ENCODE data around the gene HOXD12.

Gene HOXD12

DNA sequence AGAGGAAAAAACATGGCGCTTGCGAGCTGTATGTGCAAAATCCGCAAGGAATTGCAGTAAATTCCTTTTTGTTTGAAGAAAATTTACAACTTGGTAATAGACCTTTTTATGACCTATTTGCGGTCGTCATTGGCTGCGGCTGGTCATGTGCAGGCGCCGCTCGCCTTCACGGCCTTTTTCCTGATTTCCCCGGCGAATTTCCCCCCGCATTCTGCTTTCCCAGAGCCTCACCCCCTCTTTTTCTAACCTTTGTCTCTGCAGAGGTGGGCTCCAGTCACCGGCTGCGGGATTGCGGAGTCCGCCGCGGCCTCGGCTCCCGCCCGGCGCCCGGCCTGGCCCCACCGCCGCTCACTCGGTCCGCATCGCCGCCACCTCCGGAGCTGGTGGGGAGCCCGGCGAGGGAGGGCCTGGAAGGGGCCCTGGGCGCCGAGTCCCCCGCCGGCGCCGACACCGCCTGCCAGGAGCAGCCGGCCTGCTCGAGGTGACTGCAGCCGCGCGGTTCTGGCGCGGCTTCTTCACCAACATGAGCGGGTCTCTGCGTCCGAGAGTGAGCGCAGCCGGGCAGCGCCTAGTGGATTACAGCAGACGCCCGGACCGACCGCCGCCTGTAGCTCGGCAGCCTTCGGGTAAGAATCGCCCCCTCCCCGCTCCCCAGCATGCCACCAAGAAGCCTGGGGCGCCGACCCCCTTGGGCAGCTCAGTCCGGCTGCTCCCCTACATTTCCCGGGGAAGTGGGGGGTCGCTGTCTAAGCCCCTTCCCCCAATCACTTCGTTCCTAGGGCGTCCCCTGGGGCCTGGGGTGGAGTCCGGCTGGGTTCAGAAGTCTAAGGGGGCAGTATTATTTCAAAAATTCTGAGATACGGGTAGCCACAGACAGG, 37.0 kb downstream of the HOXD12 start:
- no peak for DNase-seq

DNA sequence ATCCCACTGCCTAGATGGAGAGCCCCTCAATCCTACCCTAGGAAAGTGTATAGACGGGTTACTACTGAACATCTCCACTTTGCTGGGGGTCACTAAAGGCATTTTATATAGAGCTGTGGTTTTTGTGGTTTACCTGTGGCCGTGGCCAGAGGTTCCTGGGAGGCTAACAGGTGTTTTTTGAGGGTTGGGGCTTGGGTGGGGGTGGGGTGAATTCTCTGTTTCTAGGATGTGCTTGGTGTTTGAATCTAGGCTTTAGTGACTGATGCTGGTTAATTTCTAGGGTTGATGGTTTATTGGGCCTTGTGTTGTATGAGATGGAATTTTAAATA, 37.6 kb downstream of the HOXD12 start:
- DNase-seq = no peak

DNA sequence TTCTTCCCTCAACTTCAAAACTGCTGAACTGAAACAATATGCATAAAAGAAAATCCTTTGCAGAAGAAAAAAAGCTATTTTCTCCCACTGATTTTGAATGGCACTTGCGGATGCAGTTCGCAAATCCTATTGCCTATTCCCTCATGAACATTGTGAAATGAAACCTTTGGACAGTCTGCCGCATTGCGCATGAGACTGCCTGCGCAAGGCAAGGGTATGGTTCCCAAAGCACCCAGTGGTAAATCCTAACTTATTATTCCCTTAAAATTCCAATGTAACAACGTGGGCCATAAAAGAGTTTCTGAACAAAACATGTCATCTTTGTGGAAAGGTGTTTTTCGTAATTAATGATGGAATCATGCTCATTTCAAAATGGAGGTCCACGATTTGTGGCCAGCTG, 38.3 kb downstream of the HOXD12 start:
- no peak for DNase-seq

DNA sequence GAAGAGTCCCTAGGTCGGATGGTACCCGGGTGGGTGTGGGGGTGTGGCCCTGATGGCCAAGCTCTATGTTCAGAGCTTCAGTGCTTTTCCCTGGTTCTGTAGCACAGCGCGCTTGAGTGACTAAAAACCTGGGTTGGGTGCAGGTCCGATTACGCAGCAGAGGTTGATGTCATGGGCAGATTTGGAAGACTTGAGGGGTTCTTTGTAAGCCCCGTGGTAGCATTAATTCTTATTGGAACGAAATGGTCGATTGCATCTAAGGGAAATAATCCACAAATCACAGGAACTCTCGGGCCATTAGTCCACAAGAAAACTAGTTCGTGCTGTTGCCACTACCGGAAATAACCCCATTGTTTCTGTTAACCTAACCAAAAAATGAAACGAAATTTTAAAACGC, 38.9 kb downstream of the HOXD12 start:
- no peak for DNase-seq

DNA sequence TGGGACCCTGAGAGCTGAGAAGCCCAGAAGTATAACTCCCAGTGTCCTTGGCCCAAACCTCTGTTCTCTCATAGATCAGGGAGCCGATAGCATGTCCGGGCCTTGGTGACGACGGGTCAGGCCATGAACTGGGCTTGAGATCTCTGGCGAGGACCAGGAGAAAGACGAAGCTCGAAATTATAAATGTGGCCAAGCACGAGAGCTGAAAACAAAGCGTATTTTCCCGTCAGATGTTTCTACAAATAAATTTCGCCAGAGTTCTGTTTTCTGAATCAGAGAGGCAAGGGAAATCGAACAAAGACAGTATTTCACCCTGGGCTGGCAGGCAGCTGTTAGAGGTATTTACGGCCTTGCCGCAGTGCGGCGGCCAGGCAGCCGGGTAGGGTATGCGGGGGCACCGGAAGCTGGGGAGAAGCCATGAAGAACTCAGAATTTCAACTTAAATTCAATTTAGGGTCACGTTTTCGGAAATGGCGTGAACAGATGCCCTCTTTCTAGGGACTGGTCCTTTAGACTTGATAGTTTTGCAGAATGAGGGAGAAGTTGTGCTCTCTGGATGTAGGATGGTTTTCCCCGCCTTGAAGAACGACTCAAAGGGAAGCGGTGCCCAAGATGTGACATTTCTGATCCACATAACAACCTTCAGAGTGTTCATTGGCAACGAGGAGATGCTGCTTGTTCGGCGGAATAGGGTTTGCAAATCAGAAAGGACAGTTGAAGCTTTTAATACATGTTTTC, 39.5 kb downstream of the HOXD12 start:
- DNase-seq = no peak

DNA sequence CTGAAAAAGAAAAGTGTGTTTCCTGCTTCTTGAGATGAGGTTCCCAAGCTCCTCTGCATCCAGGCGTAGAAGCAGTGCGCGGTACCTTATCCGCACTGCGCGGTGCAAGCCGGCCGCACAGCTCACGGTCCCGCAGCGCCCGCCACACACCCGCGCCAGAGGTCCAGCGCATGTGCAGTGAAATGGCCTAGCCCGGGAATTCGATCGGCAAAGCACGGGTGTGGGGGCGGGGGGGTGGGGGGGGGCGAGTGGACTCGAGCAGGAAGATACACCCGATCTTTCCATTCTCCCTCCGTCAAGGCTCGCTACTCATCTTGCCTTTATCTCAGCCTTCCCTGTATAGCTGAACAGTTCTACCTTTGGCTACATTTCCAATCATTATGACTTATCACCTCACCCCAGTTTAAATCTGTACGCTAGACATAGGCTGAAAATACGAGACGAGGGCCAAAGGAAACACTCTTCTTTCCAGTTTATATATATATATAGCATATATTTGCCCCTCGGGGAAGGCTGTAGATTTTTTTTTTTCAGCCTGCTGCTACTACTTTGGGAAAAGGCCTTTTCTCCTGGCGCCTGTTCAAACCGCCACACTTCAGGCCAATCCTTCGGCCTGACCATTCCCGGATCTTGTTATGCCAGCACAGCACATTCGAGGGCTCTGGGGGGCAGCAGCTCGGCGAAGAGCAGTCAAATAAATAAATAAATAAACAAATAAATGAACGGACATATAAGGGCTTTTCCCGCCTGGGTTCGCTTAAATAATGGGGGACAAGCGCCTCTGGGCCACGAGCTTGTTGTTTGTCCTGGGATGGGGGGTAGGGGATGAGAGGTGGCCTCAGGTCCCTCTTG, 40.3 kb downstream of the HOXD12 start:
- DNase-seq = no peak

DNA sequence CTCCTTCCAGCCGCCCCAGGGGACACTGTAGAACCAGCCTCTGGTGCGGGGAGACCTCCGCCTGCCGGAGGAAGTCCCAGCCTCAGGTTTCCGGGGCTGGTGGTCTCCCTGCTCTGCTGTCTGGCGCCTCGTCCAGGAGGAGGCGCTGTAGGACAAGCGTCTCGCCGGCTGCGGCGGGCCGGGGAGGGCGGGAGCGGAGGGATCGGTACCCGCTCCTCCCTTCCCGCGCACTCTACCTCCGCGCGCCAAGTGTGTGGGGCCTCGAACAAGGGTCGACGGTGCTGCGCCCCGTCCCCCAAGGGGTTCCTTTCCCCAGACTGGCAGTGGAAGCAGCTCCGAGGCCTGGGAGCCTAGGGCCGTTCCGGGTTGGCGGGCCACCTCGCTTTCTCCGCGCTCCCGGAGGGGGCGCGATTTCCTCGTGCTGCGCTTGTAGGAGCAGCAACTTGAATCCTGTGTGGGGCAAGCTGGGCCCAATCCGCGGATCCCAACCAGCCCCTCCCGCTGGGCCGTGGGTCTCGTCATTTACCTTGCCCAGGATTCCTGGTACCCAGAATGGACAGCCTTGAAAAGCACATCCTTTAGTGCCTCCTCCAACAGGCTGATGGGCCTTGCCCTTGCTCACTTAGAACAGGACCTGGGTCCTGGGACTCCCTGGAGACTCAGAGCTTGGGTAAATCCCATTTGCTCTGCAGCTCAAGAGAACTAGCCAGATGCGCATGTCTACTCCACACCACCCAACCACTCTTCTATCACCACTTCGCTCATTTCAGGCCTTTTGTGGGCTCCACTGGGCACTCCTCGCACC, 41.1 kb downstream of the HOXD12 start:
- no peak for DNase-seq

DNA sequence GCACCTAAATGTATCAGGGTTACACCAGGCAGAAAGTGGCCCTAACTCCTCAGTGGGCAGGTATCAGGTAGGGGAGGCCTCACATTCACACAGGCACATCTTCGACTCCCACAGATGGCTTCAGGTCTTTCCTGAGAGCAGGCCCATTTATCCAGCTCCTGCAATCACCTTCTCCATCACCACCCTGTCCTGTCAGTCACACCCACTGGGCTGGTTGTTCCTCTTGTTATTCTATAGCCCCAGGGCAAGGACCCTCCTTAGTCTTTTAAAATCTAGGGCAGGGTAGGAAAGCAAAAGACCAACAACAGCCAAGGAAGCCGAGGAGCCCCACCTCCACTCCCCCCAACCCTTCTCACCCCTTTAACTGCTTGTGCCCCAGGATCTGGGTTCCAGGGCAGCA, 42.7 kb downstream of the HOXD12 start:
- no peak for DNase-seq

DNA sequence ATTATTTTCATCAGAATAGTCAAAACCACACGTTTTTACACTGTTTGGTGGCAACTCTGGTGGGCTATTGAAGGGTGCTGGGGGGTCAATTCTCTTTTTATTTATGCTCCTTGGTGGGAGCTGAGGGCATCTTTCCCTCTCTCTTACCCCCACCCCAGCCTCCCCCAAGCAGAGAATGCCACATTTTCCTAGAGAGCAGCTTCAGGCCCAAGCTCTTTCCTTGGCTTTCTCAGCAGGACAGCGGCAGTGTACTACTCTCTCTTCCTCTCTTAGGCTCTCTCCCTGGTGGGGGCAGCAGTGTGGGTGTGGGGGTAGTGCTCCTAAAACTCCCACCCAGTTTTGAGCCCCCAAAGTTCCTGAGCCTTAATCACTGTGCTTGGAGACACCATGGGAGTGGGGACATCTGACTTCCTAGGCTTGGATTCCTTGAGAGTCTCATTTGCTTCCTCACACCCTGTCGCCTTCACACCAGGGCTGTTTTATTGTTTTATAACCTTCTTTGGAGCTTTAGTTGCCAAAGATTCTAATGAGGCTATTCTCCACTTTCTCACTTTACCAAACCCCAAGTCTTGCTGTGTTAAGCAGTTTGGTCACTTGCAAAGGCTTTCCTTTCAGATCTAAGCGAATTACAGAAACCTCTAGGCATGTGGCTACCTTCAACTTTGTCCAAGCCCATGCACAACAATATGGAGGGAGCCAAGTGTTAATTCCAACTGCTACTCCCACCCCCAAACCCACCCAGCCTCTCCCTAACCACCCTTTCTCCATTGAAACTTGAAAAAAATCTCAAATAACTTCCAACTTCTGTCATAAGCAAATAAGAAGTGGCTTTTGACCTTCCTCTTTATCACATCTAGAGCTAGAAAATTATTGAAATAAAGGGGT, 45.7 kb downstream of the HOXD12 start:
- DNase-seq = no peak

DNA sequence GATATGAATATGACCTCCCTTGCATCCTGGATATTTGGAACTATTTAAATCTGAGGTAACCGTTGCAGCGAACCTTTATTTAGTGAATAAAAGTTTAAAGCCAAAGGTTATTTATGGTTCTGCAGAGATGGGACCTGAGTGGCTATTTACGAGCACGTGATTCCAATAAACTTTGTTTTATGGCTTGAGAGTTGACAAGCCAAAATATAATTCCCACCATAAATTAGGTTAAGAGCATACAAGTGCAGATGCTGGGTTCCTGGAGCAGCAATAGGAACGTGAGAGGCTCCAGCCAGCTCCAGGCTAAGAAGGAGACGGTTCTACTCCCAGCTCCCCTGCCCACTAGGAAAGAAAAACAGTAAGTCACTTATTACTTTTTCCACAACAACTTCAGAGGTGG, 46.5 kb downstream of the HOXD12 start:
- no peak for DNase-seq

DNA sequence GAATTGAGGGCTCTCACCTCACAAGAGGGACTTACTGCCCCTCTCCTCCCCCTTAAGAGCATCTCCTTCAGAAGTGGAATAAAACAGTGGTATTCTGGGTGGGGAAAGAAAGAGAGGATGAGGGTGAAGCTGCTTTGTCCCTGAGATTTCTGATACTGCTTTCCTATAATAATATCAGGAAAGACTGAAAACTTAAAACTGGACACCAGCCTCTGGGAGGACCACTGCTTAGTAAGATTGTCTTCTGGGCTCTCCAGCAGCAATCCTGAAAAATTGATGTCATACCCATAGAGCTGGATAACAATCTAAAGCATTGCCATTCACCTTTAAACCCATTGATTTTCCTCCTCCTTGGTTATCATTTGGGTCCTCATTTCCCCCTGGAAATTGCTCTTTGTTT, 47.0 kb downstream of the HOXD12 start:
- DNase-seq = no peak

DNA sequence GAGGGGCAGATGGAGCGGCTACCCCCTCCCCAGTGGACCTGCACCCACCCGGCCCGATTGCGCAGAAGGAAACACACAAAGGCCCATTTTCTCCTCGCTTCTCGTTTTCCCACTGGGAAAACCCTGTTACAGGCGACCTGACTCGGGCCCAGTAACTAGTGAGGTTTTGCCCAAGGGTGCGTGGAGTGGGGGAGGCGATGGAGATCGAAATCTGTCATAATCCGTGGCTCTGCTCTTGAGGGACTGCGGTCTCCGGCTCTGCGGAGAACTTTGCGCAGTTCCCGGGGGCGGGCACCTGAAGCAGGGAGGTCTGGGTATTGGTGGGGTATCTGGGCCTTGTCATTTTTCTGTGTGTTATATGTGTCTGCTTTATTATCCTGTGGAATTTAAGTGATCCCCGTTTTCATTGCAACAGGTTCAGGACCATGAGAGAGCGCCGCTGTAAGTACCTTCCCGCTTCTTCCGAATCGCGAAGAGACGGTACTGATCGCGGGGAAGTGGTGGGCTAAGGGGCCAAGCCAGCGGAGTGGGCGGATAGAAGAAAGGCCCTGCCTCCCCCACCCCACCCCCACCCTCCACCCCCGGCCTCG, 47.7 kb downstream of the HOXD12 start:
- DNase-seq = no peak

DNA sequence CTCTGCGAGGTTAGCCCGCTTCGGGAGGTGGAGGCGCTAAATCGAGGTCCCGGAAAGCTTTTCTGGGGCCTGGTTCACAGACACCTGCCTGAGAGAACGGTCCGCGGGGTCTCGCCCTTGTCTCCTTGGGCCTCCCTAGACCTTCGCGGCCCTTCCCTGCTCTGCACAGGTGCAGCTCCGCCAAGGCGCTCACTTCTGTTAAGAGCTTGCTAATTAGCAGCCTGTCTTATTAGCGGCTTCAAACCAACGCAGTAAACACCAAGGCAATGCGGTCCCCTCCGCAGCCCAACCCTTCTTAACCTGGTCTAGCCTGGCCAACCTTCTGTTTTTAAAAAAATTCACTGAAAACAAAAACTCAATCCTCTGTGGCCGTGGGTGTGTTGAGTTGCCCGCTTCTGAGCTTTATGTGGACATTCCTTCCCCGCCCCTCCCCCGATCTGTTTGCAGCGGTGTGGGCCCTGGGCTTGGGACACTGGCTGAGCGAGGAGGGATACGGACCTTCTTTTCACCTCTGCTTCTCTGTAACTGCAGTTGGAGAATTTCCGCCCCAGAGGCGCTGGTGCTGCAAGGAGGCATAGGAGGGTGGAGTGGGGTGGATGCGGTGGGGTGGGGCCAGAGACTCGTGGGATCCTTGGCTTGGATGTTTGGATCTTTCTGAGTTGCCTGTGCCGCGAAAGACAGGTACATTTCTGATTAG, 48.4 kb downstream of the HOXD12 start:
- no peak for DNase-seq

DNA sequence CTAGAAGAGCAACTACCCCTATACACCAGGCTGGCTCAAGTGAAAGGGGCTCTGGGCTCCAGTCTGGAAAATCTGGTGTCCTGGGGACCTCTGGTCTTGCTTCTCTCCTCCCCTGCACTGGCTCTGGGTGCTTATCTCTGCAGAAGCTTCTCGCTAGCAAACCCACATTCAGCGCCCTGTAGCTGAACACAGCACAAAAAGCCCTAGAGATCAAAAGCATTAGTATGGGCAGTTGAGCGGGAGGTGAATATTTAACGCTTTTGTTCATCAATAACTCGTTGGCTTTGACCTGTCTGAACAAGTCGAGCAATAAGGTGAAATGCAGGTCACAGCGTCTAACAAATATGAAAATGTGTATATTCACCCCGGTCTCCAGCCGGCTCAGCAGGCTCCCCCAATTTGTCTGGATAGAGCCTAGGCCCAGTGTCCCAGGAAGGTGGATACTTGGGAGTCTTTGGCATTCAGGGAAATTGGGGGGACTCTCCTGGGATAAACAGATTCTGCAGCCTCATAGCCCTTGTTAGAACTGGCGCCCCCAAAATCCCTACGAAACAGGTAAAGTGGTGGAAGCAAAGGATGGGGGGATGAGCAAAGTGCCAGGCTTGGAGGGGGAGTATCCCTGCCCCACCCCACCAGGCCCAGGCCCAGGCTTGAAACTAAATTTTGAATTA, 49.3 kb downstream of the HOXD12 start:
- no peak for DNase-seq

DNA sequence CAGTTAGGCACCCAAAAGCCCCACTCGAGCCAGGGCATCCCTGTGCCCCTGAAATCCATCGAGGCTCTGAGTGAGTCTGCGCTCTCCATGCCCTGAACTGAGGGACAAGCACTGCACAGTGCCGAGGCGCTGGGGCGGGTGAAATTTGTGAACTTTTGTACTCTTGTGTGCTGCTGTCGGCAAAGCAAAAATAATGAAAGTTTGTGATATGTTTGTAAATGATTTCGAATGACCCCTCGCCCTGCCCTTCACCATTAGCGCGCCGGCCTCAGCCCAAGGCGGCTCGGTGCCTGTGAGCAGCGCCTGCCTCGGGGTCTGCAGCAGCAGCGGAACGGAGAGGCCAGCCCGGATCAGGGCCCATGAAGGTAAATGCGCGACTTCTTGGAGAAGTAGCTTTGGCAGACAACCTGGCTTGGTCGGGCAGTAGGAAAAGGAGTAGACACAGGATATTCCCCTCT, 49.9 kb downstream of the HOXD12 start:
- no peak for DNase-seq

DNA sequence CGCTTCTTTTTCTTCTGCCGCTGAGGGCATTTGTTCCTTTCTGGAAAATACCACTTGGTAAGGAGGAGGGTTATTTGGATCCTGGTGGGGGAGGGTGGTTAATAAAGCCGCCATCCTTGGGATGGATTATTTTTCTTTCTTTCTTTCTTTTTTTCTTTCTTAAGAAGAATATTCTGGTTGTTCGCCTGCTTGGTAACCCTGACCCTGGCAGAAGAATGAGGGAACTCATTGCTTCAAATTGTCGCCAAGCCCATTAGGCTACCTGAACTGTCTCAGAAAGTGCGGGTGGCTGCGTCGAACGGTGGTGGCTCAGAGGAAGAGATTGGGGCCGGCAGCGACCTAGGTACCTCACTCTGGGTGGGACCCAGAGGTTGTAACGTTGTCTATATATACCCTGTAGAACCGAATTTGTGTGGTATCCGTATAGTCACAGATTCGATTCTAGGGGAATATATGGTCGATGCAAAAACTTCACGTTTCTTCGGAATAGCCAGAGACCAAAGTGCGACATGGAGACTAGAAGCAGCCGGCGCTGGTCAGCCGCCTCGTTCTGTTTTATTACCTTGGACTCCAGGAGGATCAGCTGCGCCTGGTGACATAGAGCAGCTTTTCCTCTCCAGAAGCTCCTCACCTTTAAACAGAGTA, 50.5 kb downstream of the HOXD12 start:
- no peak for DNase-seq

DNA sequence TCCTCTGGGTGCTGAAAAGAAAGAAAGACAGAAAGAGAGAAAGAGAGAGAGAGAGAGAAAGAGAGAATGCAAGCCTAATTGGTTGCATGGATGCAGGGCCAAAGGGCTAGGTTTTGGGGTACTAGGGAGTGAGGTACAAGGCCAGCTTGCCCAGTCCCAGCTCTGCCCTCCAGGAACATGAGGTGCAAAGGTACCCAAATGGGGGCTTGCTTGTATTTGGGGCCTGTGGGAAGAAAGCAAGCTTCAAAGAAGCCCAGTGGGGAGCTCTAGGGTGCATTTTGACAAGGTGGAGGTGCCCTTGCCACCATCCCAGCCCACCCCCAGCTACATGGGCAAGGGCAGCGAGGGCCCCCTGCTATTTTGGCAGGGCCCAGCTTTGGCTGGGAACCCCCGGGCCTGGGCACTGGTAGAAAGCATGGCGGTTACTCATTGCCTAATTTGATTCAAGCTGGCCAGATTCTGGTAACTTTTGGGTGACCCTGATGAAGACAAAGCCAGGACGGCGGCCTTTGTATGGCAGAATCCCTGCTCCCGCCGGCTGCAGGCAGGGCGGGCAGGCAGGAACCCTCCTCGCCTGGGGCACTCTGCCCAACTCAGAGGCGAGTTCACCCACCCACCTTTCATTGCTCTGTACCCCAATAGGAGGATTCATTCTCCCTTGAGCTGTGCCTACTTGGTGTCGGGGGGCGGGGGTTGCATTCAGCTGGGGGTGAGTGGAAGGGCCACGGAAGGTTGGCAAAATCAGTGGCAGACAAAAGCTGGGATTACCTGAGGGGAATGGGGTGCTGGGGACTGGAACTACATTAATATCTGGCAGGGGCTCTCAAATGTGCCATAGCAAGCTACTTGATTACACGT, 51.2 kb downstream of the HOXD12 start:
- DNase-seq = no peak
